Activated T-helper 9 cell treated with anti-CD3 and anti-CD28 coated beads, Interleukin-2, amount 50 U/mL, for 16 hours (primary cell): Measurements from ENCODE around the gene SRGAP2.
"Not testable (repeated sequence)": the region's sequence is repeated elsewhere in the genome, so short reads cannot be mapped to it uniquely, and the experiment has no call there.

Experiments
- DNase-seq: peaks from one replicate; pipeline ENCODE4 v3.0.0-alpha.2; 2020; ENCODE audit warnings: low read depth

SRGAP2 gene

GRCh38 chr1:206203364-206204158 lies at the start of gene SRGAP2:
Gene SRGAP2, plus strand, starts transcription at chr1:206203541. Its CDS starts 2,430 bp downstream, at chr1:206205971.
- peak; percentile 26 for DNase-seq

DNA sequence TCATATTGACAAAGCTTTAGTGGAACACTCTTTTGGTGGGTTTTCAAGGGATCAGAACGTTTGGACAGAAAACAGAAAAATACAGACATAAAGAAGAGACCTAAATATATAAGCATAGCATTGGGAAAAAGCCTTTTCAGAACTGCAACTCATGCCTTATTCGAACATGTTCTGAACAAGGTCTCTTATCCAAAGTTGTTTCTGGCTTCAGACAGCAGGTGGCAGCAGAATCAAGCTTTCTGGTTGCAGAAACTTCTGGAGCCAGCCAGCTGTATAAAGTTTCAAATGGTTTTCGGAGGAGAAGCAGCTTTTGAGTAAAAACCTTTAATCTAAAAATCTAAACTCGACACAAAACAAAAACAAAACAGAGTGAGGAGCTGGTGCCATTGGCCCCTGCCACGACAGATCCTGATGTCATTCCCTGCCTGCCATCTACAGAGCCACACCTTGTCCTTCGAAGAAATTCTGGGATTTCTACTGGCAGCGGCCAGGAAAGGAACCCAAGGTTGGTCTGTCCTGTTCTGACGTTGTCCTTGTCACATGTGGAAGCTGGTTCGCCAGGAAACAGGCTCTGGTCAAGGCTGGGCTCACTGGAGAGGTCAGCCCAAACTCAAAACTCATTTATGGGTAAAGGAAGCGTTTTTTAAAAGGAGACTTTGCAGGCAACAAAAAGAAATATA lies 35.9 kb upstream of the SRGAP2 start:
- DNase-seq = not testable (repeated sequence)

DNA sequence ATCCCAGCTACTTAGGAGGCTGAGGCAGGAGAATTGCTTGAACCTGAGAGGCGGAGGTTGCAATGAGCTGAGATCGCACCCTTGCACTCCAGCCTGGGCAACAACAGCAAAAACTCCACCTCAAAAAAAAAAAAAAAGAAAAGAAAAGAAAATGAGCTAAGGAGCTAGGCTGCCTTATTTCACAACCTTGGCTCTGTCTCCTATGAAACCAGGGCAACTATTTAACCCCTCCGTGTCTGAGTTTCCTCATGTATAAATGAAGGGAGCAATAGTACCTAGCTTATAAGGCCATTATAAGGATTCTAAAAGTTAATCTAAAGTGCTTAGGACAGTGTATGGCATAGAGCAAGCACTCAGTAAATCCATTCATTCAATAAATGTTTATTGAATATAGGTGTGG lies 33.5 kb upstream of the SRGAP2 start:
- DNase-seq = not testable (repeated sequence)

GRCh38 chr1:206173110-206173719 lies 30.1 kb upstream of the SRGAP2 start:
- DNase-seq = not testable (repeated sequence)

- DNase-seq = not testable (repeated sequence)
Measured at GRCh38 chr1:206174182-206174868, 29.0 kb upstream of the SRGAP2 start.

- not testable (repeated sequence) for DNase-seq
Measured at GRCh38 chr1:206175459-206176113, 27.8 kb upstream of the SRGAP2 start.

DNA sequence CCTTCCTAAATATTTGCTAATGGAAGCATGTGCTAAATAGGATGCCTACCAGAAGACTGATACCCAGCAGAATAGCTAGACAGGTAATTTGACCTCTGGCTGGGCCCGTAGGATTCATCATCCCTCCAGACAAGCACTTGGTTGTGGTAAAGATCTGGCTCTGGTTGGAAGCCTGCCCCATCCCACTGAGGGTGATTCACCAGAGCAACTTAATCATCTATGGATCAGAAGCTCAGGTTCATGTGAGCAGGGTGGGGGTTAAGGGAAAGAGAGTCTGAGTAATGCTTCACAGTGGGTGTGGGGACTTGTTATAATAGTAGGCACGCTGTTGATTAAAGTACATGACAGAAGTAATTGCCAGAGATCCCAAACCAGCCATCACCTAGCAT lies 27.2 kb upstream of the SRGAP2 start:
- DNase-seq = not testable (repeated sequence)

GRCh38 chr1:206178061-206178989 lies 25.0 kb upstream of the SRGAP2 start:
- not testable (repeated sequence) for DNase-seq

DNA sequence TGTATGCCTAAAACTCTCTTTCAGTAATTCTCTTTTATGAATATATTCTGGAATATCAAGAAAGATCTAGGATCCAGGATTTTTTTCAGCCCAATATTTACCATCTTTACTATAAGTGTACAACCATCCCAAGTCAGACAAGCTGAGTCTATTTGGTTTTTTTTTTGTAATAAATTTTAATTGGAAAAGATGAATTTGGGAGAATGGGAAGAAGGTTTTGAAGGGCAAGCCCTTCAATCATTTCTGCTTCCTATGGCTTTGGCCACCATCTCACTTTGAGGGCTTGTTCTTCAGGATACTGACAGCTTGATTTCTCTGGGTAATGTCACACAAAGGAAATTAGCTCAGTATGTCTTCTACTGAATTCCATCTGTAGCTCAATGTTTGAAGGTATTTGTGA lies 23.7 kb upstream of the SRGAP2 start:
- not testable (repeated sequence) for DNase-seq

GRCh38 chr1:206182368-206183317 lies 20.7 kb upstream of the SRGAP2 start:
- not testable (repeated sequence) for DNase-seq

- not testable (repeated sequence) for DNase-seq
Measured at GRCh38 chr1:206183788-206184187, 19.6 kb upstream of the SRGAP2 start.

- not testable (repeated sequence) for DNase-seq
Measured at GRCh38 chr1:206185778-206186177, 17.6 kb upstream of the SRGAP2 start.

- DNase-seq = not testable (repeated sequence)
Measured at GRCh38 chr1:206186826-206187225, 16.5 kb upstream of the SRGAP2 start.

GRCh38 chr1:206195182-206195581 lies 8.2 kb upstream of the SRGAP2 start:
- not testable (repeated sequence) for DNase-seq

GRCh38 chr1:206196748-206197424 lies 6.5 kb upstream of the SRGAP2 start:
- not testable (repeated sequence) for DNase-seq

DNA sequence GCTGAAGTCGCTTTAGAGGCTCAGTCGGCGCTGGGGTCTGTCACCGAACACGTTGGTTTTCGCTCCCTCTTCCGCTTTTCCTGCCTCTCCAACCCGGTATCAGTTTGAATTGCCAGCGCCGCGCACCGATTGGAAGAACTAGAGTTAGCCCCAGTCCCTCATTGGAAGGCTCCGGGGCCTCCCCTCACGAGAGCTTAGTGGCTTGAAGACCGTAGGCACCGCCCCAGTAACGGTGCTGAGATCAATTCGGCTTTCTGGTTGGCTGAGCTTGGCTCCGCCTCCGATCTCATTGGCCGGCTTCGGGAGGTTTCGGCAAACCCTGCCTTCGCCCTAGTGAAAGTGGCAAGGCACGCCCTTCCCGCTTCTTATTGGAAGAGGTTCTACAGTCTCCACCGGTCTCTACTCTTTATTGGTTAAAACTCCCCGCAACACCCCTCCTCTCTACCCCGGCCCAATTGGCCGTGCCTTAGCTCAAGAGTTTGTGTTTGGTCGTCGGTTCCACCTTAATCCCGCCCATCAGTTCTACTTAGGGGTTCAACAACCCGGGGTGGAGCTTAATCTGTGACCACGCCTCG lies 465 bp upstream of the SRGAP2 start, which contains the start of gene FAM72A:
TSS of gene FAM72A (minus strand) at position 51 of the 575 bp plus-strand sequence. CDS start 814 bp downstream, outside the sequence.
- peak; percentile 93 for DNase-seq

DNA sequence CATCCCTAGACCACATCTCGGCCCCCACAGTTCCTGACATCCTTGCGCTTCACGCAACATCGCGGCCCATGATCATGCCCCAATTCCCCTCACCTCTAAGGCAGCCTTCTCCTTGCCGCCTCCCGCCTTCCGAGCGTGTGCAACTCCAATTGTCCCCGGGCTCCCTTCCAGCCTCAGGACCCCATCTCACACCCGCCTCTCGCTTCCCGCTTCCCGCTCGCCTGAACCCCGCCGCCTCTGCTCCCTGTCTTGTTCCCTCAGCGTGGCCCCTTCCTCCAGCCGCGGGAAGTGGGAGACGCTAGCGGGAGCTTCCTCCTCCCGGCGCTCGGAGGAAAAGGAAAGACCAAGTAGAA lies 794 bp downstream of the SRGAP2 start:
- not testable (repeated sequence) for DNase-seq

GRCh38 chr1:206204871-206205270 lies 1.5 kb downstream of the SRGAP2 start:
- DNase-seq = not testable (repeated sequence)
